ENCODE results near the gene MPPED1. TPM values are rescaled to one million over a fixed set of nuclear protein-coding genes. Genes with fewer than 3 reads are reported as not detected.

MPPED1 gene
- total RNA-seq, 2 donors from 2014 or later = 0.11 to 0.59 TPM

DNA sequence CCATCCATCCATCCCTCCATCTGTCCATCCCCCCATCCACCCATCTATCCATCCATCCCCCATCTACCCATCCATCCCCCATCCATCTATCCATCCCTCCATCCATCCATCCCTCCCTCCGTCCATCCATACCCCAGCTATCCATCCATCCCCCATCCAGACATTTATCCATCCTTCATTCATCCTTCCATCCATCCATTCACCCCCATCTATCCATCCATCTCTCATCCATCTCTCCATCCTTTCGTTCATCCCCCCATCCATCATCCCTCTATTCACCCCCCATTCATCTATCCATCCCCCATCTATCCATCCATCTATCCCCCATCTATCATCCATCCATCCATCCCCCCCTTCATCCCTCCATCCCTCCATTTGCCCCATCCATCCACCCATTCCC is 97.5 kb downstream of the MPPED1 start:
- TF ChIP-seq, protein P1, sequence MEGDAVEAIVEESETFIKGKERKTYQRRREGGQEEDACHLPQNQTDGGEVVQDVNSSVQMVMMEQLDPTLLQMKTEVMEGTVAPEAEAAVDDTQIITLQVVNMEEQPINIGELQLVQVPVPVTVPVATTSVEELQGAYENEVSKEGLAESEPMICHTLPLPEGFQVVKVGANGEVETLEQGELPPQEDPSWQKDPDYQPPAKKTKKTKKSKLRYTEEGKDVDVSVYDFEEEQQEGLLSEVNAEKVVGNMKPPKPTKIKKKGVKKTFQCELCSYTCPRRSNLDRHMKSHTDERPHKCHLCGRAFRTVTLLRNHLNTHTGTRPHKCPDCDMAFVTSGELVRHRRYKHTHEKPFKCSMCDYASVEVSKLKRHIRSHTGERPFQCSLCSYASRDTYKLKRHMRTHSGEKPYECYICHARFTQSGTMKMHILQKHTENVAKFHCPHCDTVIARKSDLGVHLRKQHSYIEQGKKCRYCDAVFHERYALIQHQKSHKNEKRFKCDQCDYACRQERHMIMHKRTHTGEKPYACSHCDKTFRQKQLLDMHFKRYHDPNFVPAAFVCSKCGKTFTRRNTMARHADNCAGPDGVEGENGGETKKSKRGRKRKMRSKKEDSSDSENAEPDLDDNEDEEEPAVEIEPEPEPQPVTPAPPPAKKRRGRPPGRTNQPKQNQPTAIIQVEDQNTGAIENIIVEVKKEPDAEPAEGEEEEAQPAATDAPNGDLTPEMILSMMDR (conservative IDR thresholded peaks at IDR 0.05) = no peak
- Histone ChIP-seq H3K27ac (ENCODE audit: low read depth, low read length) (no peak overlapping the region), H3K9ac (ENCODE audit: extremely low read depth, low read length, poor library complexity, severe bottlenecking) (no peak overlapping the region), H3K36me3 (ENCODE audit: control insufficient read depth, insufficient read depth, low read length) (no peaks in the 10 kb centered on the region), H3K27me3 (ENCODE audit: control insufficient read depth, insufficient read depth, low read length, poor library complexity, severe bottlenecking) (no peaks in the 10 kb centered on the region), H3K9me3 (ENCODE audit: control insufficient read depth, low read length) (no peaks in the 10 kb centered on the region), H3K4me1 (ENCODE audit: control insufficient read depth, insufficient read depth, low read length) (no peaks in the 10 kb centered on the region), H3K4me3 (ENCODE audit: low read length) (no peak overlapping the region)
- 71% methylated on average over 2 of the region's 2 CpGs; no CpG with 5 or more reads in 1 of the 2 experiments for WGBS, 2 experiments (ENCODE audit: insufficient coverage in 1 of 2, insufficient read length in 1 of 2)
- H3K4me1 Mint-ChIP-seq = no peaks in the 10 kb centered on the region
- no peaks in the 10 kb centered on the region for H3K36me3 Mint-ChIP-seq (ENCODE audit: low read depth)
- no peaks in the 10 kb centered on the region for H3K9me3 Mint-ChIP-seq
- DNase-seq = no peak
- no peak overlapping the region for H3K4me3 Mint-ChIP-seq
- H3K27me3 Mint-ChIP-seq (ENCODE audit: insufficient read depth) = no peaks in the 10 kb centered on the region
- H3K27ac Mint-ChIP-seq = no peak overlapping the region

GRCh38 chr22:43510281-43511070 is 98.7 kb downstream of the MPPED1 start:
- TF ChIP-seq, protein P1 (conservative IDR thresholded peaks at IDR 0.05) = no peak
- H3K27me3 ChIP-seq (ENCODE audit: control insufficient read depth, insufficient read depth, low read length, poor library complexity, severe bottlenecking) = no peaks in the 10 kb centered on the region
- DNase-seq = no peak
- no peak overlapping the region for H3K27ac Mint-ChIP-seq
- no peaks in the 10 kb centered on the region for H3K36me3 ChIP-seq (ENCODE audit: control insufficient read depth, insufficient read depth, low read length)
- no peaks in the 10 kb centered on the region for H3K4me1 ChIP-seq (ENCODE audit: control insufficient read depth, insufficient read depth, low read length)
- no peaks in the 10 kb centered on the region for H3K4me1 Mint-ChIP-seq
- no peaks in the 10 kb centered on the region for H3K36me3 Mint-ChIP-seq (ENCODE audit: low read depth)
- no peak overlapping the region for H3K4me3 Mint-ChIP-seq
- no peaks in the 10 kb centered on the region for H3K9me3 Mint-ChIP-seq
- H3K9ac ChIP-seq (ENCODE audit: extremely low read depth, low read length, poor library complexity, severe bottlenecking) = no peak overlapping the region
- 86 to 92% methylated on average over 4 to 9 of the region's 9 CpGs for WGBS, 2 experiments (ENCODE audit: insufficient coverage in 1 of 2, insufficient read length in 1 of 2)
- no peak overlapping the region for H3K4me3 ChIP-seq (ENCODE audit: low read length)
- no peaks in the 10 kb centered on the region for H3K9me3 ChIP-seq (ENCODE audit: control insufficient read depth, low read length)
- no peak overlapping the region for H3K27ac ChIP-seq (ENCODE audit: low read depth, low read length)
- no peaks in the 10 kb centered on the region for H3K27me3 Mint-ChIP-seq (ENCODE audit: insufficient read depth)

DNA sequence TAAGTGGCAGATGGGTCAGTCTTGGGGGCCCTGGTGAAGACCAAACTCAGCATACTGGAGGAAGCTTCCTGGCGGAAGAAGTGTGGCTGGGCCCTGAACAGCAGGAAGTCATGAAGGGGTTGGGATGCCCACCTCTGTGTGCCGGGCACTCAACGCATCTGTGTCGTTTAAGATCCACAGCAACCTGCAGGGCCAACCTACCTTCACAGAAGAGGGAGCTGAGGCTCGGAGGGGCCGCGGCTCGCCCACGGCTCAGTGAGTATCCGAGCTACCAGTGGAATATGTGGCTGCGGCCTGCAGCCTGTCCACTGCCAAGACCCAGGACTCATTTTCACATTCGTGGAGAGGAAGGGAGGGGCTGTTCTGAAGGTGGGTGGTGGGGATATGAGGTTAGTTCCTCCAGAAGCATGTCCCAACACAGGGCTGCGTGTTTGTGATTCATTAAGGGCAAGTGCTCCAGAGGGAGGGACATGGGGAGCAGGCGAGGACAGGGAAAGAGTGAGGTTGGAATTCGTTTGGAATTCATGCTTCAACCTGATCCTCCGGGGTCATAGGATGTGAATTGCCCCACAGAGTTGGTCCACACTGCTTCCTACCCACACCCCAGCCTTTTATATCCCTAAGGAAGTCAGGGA is 99.6 kb downstream of the MPPED1 start:
- no peaks in the 10 kb centered on the region for H3K27me3 Mint-ChIP-seq (ENCODE audit: insufficient read depth)
- no peak overlapping the region for H3K27ac Mint-ChIP-seq
- no peaks in the 10 kb centered on the region for H3K36me3 ChIP-seq (ENCODE audit: control insufficient read depth, insufficient read depth, low read length)
- 88 to 90% methylated on average over 15 to 16 of the region's 16 CpGs for WGBS, 2 experiments (ENCODE audit: insufficient coverage in 1 of 2, insufficient read length in 1 of 2)
- no peaks in the 10 kb centered on the region for H3K9me3 ChIP-seq (ENCODE audit: control insufficient read depth, low read length)
- no peak overlapping the region for H3K4me3 ChIP-seq (ENCODE audit: low read length)
- TF ChIP-seq, protein P1 (conservative IDR thresholded peaks at IDR 0.05) = no peak
- no peaks in the 10 kb centered on the region for H3K4me1 Mint-ChIP-seq
- no peaks in the 10 kb centered on the region for H3K4me1 ChIP-seq (ENCODE audit: control insufficient read depth, insufficient read depth, low read length)
- no peaks in the 10 kb centered on the region for H3K27me3 ChIP-seq (ENCODE audit: control insufficient read depth, insufficient read depth, low read length, poor library complexity, severe bottlenecking)
- H3K36me3 Mint-ChIP-seq (ENCODE audit: low read depth) = no peaks in the 10 kb centered on the region
- no peak overlapping the region for H3K4me3 Mint-ChIP-seq
- no peak overlapping the region for H3K27ac ChIP-seq (ENCODE audit: low read depth, low read length)
- DNase-seq = no peak
- H3K9ac ChIP-seq (ENCODE audit: extremely low read depth, low read length, poor library complexity, severe bottlenecking) = no peak overlapping the region
- H3K9me3 Mint-ChIP-seq = no peaks in the 10 kb centered on the region
